Calu3 (cell line): Measurements from ENCODE around the gene NFU1. TPM values are rescaled to one million over a fixed set of nuclear protein-coding genes. Genes with fewer than 3 reads are reported as not detected.
"Not testable (repeated sequence)": the region's sequence is repeated elsewhere in the genome, so short reads cannot be mapped to it uniquely, and the experiment has no call there.

ENCODE experiments used
- BruUV-seq: library from RNA; stranded (reverse); fragments of 400-500 nt; replicated peaks from 2 replicates; lab custom pipeline; 2021; lab: Mats Ljungman, UMichigan
- CTCF ChIA-PET: fragments of 300-600 bp; sonication (Branson Sonifier 250); formaldehyde crosslinking; loops from one replicate; lab custom pipeline; 2022; ENCODE audit warnings: antibody characterized with exemption; lab: Charles Lee
- DNase-seq: peaks from one replicate; pipeline ENCODE4 v3.0.0; 2022
- H3K27ac Mint-ChIP-seq: one replicate; pipeline ENCODE4 v1.8.0; 2022; ENCODE audit warnings: mixed read lengths; ENCODE audit not compliant: unreplicated experiment
- H3K27me3 Mint-ChIP-seq: one replicate; pipeline ENCODE4 v1.8.0; 2022; ENCODE audit warnings: mixed read lengths; ENCODE audit not compliant: unreplicated experiment
- H3K36me3 Mint-ChIP-seq: one replicate; pipeline ENCODE4 v1.8.0; 2022; ENCODE audit warnings: mild to moderate bottlenecking, moderate library complexity, mixed read lengths; ENCODE audit not compliant: insufficient read depth, unreplicated experiment
- H3K4me1 Mint-ChIP-seq: one replicate; pipeline ENCODE4 v1.8.0; 2022; ENCODE audit warnings: mild to moderate bottlenecking, low read depth, mixed read lengths; ENCODE audit not compliant: unreplicated experiment
- H3K4me3 Mint-ChIP-seq: one replicate; pipeline ENCODE4 v1.8.0; 2022; ENCODE audit warnings: mild to moderate bottlenecking, low read depth, moderate library complexity, mixed read lengths; ENCODE audit not compliant: unreplicated experiment
- H3K9me3 Mint-ChIP-seq: one replicate; pipeline ENCODE4 v1.8.0; 2022; ENCODE audit warnings: low read depth, mixed read lengths; ENCODE audit not compliant: unreplicated experiment
- CTCF ChIP-seq: fragments of 200-600 bp; IDR thresholded peaks from one replicate; pipeline ENCODE4 v1.8.0; 2022; ENCODE audit warnings: antibody characterized with exemption; ENCODE audit not compliant: unreplicated experiment
- intact Hi-C: fragments of 100-400 bp; cut with micrococcal nuclease; formaldehyde crosslinking; loops from one replicate; pipeline ENCODE4 v1.10.0; 2022; ENCODE audit not compliant: unreplicated experiment
- total RNA-seq: library from RNA; stranded (reverse); gene quantifications from 2 replicates; pipeline ENCODE4 v1.2.3, GENCODE V29; 2022

Gene NFU1
- total RNA-seq, 1 experiment from 2014 or later, result 23.4 TPM

DNA sequence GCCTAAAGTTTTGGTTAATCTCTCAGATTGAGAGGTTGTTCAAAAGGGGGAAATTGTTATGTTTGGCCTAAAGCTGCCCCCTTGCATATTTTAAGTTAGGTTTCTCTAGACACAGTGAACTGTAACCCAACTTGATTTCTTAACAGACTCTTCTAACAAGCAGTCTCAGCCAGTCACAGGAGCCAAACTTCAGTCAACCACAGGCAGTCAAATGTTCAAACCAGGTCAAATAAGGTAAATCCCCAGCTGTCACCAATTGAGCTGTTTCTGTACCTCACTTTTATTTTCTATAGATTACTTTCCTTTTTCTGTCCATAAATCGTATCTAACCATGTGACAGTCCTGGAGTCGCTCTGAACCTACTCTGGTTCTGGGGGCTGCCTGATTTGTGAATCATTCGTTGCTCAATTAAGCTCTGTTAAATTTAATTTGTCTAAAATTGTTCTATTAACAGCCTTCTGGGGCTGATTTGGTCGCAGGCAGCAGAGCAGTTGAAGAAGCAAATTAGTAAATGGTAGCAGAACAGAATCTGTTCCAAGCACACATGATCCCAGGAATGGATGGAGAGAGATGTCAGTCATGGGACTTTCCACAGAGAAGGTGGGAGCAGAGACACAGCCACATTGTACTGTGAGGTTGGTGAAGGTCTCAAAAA is 16.4 kb upstream of the NFU1 start:
- no peaks in the 10 kb centered on the region for H3K9me3 Mint-ChIP-seq
- H3K4me1 Mint-ChIP-seq, result no peaks in the 10 kb centered on the region
- TF ChIP-seq CTCF, result no peak
- intact Hi-C loops, result no loop called here
- DNase-seq, result no peak
- CTCF ChIA-PET, result no interaction called here
- H3K27ac Mint-ChIP-seq, result no peak overlapping the region
- H3K4me3 Mint-ChIP-seq, result no peak overlapping the region
- H3K27me3 Mint-ChIP-seq, result no peaks in the 10 kb centered on the region
- no peaks in the 10 kb centered on the region for H3K36me3 Mint-ChIP-seq
- BruUV-seq, result no TSS peak

DNA sequence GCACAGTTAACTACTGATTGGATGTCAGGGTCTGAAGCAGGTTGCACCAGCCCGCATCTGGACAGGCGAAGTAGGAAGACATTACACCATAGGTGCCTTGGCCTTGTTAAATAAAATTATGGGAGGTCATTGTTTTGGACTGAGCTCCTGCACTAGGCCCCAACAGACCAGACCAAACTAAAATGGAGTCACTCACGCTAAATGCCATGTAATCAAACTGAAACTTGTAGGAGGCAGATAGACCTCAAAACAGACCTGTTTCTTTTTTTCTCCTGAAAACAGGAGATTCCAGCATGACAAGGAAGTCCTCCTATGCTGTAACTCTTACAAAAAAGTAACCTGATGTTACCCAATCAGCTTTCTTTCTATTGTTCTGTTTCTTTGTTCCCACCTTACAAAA is 15.5 kb upstream of the NFU1 start:
- Mint-ChIP-seq H3K9me3 (no peaks in the 10 kb centered on the region), H3K27ac (no peak overlapping the region), H3K4me3 (no peak overlapping the region), H3K36me3 (no peaks in the 10 kb centered on the region), H3K4me1 (no peaks in the 10 kb centered on the region), H3K27me3 (no peaks in the 10 kb centered on the region)
- no peak for TF ChIP-seq CTCF
- CTCF ChIA-PET, result no interaction called here
- DNase-seq, result no peak
- BruUV-seq, result no TSS peak
- intact Hi-C loops, result no loop called here

- CTCF ChIA-PET, result no interaction called here
- H3K36me3 Mint-ChIP-seq, result no peaks in the 10 kb centered on the region
- no peaks in the 10 kb centered on the region for H3K9me3 Mint-ChIP-seq
- no peaks in the 10 kb centered on the region for H3K27me3 Mint-ChIP-seq
- no peak for TF ChIP-seq CTCF
- DNase-seq, result no peak
- no peak overlapping the region for H3K4me3 Mint-ChIP-seq
- no peaks in the 10 kb centered on the region for H3K4me1 Mint-ChIP-seq
- intact Hi-C loops, result no loop called here
- H3K27ac Mint-ChIP-seq, result no peak overlapping the region
- no TSS peak for BruUV-seq
Observed at GRCh38 chr2:69450735-69451416, 13.6 kb upstream of the NFU1 start.

DNA sequence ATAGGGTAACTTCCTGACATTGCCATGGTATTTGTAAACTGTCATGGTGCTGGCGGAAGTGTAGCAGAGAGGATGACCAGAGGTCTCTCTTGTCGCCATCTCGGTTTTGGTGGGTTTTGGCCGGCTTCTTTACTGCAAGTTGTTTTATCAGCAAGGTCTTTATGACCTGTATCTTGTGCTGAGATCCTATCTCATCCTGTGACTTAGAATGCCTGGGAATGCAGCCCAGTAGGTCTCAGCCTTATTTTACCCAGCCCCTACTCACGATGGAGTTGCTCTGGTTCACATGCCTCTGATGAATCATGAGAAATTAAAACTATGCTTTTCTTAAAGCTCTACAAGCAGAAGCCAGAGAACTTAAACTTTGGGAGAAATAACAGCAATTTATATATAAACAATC is 12.7 kb upstream of the NFU1 start:
- Mint-ChIP-seq H3K4me1 (no peaks in the 10 kb centered on the region), H3K9me3 (no peaks in the 10 kb centered on the region), H3K27ac (no peak overlapping the region), H3K36me3 (no peaks in the 10 kb centered on the region), H3K27me3 (no peaks in the 10 kb centered on the region), H3K4me3 (no peak overlapping the region)
- CTCF ChIA-PET, result no interaction called here
- no TSS peak for BruUV-seq
- intact Hi-C loops, result no loop called here
- DNase-seq, result no peak
- no peak for TF ChIP-seq CTCF

DNA sequence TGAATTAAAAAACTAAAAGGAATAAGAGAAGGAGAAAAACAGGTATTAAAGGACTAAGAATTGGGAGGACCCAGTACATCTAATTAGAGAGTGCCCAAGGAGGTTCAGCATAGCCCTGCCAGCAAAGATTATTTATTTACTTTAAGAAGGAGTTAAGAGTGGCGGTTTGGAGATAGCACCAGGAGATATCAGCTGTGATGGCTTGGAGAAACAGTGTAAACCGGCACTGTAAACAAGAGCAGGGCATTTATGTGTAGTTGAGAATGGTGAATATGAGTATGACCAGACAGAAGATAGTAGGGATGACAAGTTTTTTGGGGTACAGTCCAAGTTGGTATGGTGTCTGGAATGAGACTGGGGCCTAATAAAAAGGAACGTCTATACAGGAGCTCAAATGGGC is 6.4 kb upstream of the NFU1 start:
- H3K27ac Mint-ChIP-seq, CTCF ChIA-PET, BruUV-seq, DNase-seq, H3K9me3 Mint-ChIP-seq, H3K4me1 Mint-ChIP-seq, H3K27me3 Mint-ChIP-seq, H3K36me3 Mint-ChIP-seq, intact Hi-C loops, H3K4me3 Mint-ChIP-seq: not testable (repeated sequence)

- Mint-ChIP-seq H3K4me1 (peaks cover 12% of the 10 kb centered on the region), H3K36me3 (peaks cover 19% of the 10 kb centered on the region)
- BruUV-seq, intact Hi-C loops, H3K9me3 Mint-ChIP-seq, H3K27ac Mint-ChIP-seq, H3K27me3 Mint-ChIP-seq, H3K4me3 Mint-ChIP-seq, DNase-seq: not testable (repeated sequence)
- CTCF ChIA-PET, result interaction anchor here (0.6 kb wide), 1 partner anchor 14 kb away, joined by 3 read pairs; no protein-coding TSS in a partner anchor
Observed at GRCh38 chr2:69439499-69439898, 2.3 kb upstream of the NFU1 start.
